Endodermal cell (in vitro differentiated cells): Measurements from ENCODE around the gene TPPP. TPM values are rescaled to one million over a fixed set of nuclear protein-coding genes. Genes with fewer than 3 reads are reported as not detected.
"Not testable (repeated sequence)": the region's sequence is repeated elsewhere in the genome, so short reads cannot be mapped to it uniquely, and the experiment has no call there.

Source experiments
- DNase-seq: peaks from one replicate; pipeline ENCODE4 v3.0.0-alpha.2; 2017
- H3K27ac ChIP-seq: 2 replicates; pipeline ENCODE4 v1.5.1; 2013; ENCODE audit warnings: mild to moderate bottlenecking, low read depth, low read length, moderate library complexity
- H3K27me3 ChIP-seq: 2 replicates; pipeline ENCODE4 v1.6.1; 2013; ENCODE audit warnings: mild to moderate bottlenecking, low read length, moderate library complexity; ENCODE audit not compliant: insufficient read depth, control insufficient read depth, poor library complexity, severe bottlenecking
- H3K36me3 ChIP-seq: 2 replicates; pipeline ENCODE4 v1.7.0; 2013; ENCODE audit warnings: mild to moderate bottlenecking, low read length, moderate library complexity; ENCODE audit not compliant: control insufficient read depth, insufficient read depth
- H3K4me1 ChIP-seq: one replicate; pipeline ENCODE4 v1.7.0; 2013; ENCODE audit warnings: low read length; ENCODE audit not compliant: control insufficient read depth, insufficient read depth
- H3K4me3 ChIP-seq: 2 replicates; pipeline ENCODE4 v1.5.1; 2013; ENCODE audit warnings: mild to moderate bottlenecking, low read length, moderate library complexity
- H3K9ac ChIP-seq: 2 replicates; pipeline ENCODE4 v1.6.1; 2013; ENCODE audit warnings: mild to moderate bottlenecking, low read length, moderate library complexity; ENCODE audit not compliant: poor library complexity, severe bottlenecking; ENCODE audit errors: extremely low read depth
- H3K9me3 ChIP-seq: 2 replicates; pipeline ENCODE4 v1.6.1; 2013; ENCODE audit warnings: mild to moderate bottlenecking, low read length, moderate library complexity; ENCODE audit not compliant: control insufficient read depth
- H3K27ac Mint-ChIP-seq: 2 replicates; pipeline ENCODE4 v1.8.0; 2020; ENCODE audit warnings: mixed read lengths
- H3K27me3 Mint-ChIP-seq: 2 replicates; pipeline ENCODE4 v1.8.0; 2021; ENCODE audit warnings: mild to moderate bottlenecking, mixed read lengths; ENCODE audit not compliant: insufficient read depth
- H3K36me3 Mint-ChIP-seq: 2 replicates; pipeline ENCODE4 v1.8.0; 2020; ENCODE audit warnings: low read depth, mixed read lengths
- H3K4me1 Mint-ChIP-seq: 2 replicates; pipeline ENCODE4 v1.8.0; 2020; ENCODE audit warnings: mixed read lengths
- H3K4me3 Mint-ChIP-seq: 2 replicates; pipeline ENCODE4 v1.8.0; 2020; ENCODE audit warnings: mild to moderate bottlenecking, moderate library complexity, mixed read lengths
- H3K9me3 Mint-ChIP-seq: 2 replicates; pipeline ENCODE4 v1.8.0; 2020; ENCODE audit warnings: mild to moderate bottlenecking, mixed read lengths
- CTCF ChIP-seq: fragments of 200-600 bp; sonication (generic); conservative IDR thresholded peaks from 2 replicates; pipeline ENCODE4 v1.5.0; 2021; ENCODE audit warnings: antibody characterized with exemption, mild to moderate bottlenecking
- WGBS, 2 experiments: methylation state at CpG; one replicate each; pipeline versions ENCODE4 v1.1.5 to v1.1.7; 2013; ENCODE audit warnings: missing lambda C conversion rate in 2 of 2, mixed read lengths in 1 of 2; ENCODE audit not compliant: insufficient coverage in 1 of 2, insufficient read length in 1 of 2; 5-methylcytosine and 5-hydroxymethylcytosine counted together
- total RNA-seq, 2 donors: library from RNA; stranded (reverse); fragmentation: NEBNext Ultra II Directional in 1 of 2; extraction: Animal tissue kit (Norgen Biotek cat#: 25700) in 1 of 2; gene quantifications; 2 replicates in 1 of 2; 3 replicates in 1 of 2; pipeline ENCODE4 v1.2.1, GENCODE V29; 2021

Gene TPPP
- total RNA-seq, 2 donors from 2014 or later = 0.22 to 0.70 TPM

- not testable (repeated sequence) for H3K9me3 Mint-ChIP-seq, H3K9me3 ChIP-seq, H3K4me1 Mint-ChIP-seq, H3K4me3 Mint-ChIP-seq, H3K36me3 Mint-ChIP-seq, H3K36me3 ChIP-seq, H3K27me3 ChIP-seq, H3K9ac ChIP-seq, H3K4me3 ChIP-seq, H3K27ac ChIP-seq, H3K4me1 ChIP-seq, H3K27ac Mint-ChIP-seq
- H3K27me3 Mint-ChIP-seq = peaks cover 10% of the 10 kb centered on the region
- peak; percentile 61 for TF ChIP-seq CTCF
- peak; percentile 77 for DNase-seq
- WGBS, 2 experiments = no CpG with 5 or more reads among the region's 9 CpGs
Measured at GRCh38 chr5:727087-727486, 33.9 kb upstream of the TPPP start.

GRCh38 chr5:723865-724264 is 30.7 kb upstream of the TPPP start:
- H3K4me1 Mint-ChIP-seq, H3K9ac ChIP-seq, H3K36me3 ChIP-seq, H3K27me3 ChIP-seq, H3K4me3 Mint-ChIP-seq, H3K9me3 Mint-ChIP-seq, DNase-seq, H3K36me3 Mint-ChIP-seq, H3K27ac Mint-ChIP-seq, H3K27ac ChIP-seq, H3K9me3 ChIP-seq, H3K4me3 ChIP-seq, H3K4me1 ChIP-seq: not testable (repeated sequence)
- peaks cover 24% of the 10 kb centered on the region for H3K27me3 Mint-ChIP-seq
- 88% methylated on average over 2 of the region's 6 CpGs; no CpG with 5 or more reads in 1 of the 2 experiments for WGBS, 2 experiments

GRCh38 chr5:723309-723708 is 30.2 kb upstream of the TPPP start:
- H3K27me3 ChIP-seq, H3K4me1 ChIP-seq, H3K4me1 Mint-ChIP-seq, H3K9ac ChIP-seq, H3K9me3 Mint-ChIP-seq, DNase-seq, H3K36me3 ChIP-seq, H3K4me3 Mint-ChIP-seq, H3K4me3 ChIP-seq, H3K36me3 Mint-ChIP-seq, H3K27ac ChIP-seq, H3K9me3 ChIP-seq, H3K27ac Mint-ChIP-seq: not testable (repeated sequence)
- WGBS, 2 experiments = no CpG with 5 or more reads among the region's 4 CpGs
- H3K27me3 Mint-ChIP-seq = peaks cover 30% of the 10 kb centered on the region

- not testable (repeated sequence) for H3K27ac Mint-ChIP-seq, H3K27ac ChIP-seq, H3K36me3 ChIP-seq, H3K4me3 Mint-ChIP-seq, H3K36me3 Mint-ChIP-seq, H3K4me3 ChIP-seq, H3K4me1 ChIP-seq, H3K9me3 Mint-ChIP-seq, H3K4me1 Mint-ChIP-seq, DNase-seq, H3K9me3 ChIP-seq, H3K27me3 ChIP-seq, H3K9ac ChIP-seq
- WGBS, 2 experiments = 88 to 94% methylated on average over 1 of the region's 1 CpG
- H3K27me3 Mint-ChIP-seq = peaks cover 51% of the 10 kb centered on the region
Measured at GRCh38 chr5:719379-719778, 26.2 kb upstream of the TPPP start.
